ENCODE measurements around the gene FBH1. TPM values are rescaled to one million over a fixed set of nuclear protein-coding genes. Genes with fewer than 3 reads are reported as not detected.

FBH1 gene
- total RNA-seq, 1 experiment from 2014 or later = 50.5 TPM

DNA sequence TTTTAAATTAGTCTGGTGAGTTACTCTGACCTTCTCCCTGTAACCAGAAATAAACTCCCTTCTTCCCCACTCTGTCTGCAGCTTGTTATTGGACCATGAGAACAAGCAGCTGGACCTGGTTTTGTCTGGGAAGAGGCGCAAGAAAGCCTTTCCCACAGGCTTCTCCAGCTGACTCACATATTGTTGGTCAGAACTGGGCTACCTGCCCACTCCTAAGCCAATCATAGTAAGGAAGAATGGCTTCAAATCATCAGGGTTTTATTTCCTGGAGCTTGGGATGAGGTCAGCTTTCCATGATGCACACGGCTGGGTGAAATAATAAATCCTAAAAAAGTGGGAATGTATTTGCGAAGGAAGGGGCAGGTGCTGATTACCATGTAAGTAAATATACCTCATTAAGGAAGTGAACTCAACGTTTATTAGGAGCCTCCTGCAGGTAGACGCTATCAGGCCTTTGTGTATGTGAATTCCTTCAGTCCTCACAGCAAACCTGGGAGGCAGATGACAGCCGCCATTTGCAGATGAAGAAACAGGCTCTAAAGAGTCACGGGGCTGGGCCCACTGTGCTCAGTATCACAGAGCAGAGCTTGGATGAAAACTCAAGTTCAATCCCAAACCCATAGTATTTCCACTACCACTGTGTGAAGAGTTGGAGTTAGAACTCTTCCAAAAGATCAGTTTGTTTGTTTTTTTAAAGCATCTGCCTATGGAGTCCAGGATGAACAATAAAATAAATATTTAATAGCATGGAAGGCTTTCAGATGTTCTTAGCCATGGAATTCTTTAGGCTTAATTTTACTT is 54.5 kb downstream of the FBH1 start:
- intact Hi-C loops (cut with micrococcal nuclease; ENCODE audit: unreplicated experiment) (loop anchor here (10.0 kb wide), 1 partner anchor 110 kb away; no protein-coding TSS in a partner anchor), in situ Hi-C loops (cut with HindIII; ENCODE audit: low pct_unique_long_range_greater_than_20kb, low sequenced_read_pairs) (no loop called here)
- H3K27ac ChIP-seq (ENCODE audit: low read length) = no peak overlapping the region
- no TSS peak for BruUV-seq (replicated peaks)
- CTCF ChIA-PET = interaction anchor here (0.6 kb wide), 1 partner anchor 180 kb away, joined by 8 read pairs; no protein-coding TSS in a partner anchor
- DNase-seq (ENCODE audit: low read depth, low spot score) = peak; percentile 53
- H3K4me1 ChIP-seq (ENCODE audit: control insufficient read depth, insufficient read depth, low read length) = no peaks in the 10 kb centered on the region
- H3K27me3 ChIP-seq (ENCODE audit: control insufficient read depth, insufficient read depth, low read length) = no peaks in the 10 kb centered on the region
- no peaks in the 10 kb centered on the region for H3K9me3 ChIP-seq (ENCODE audit: control insufficient read depth, insufficient read depth, low read depth, low read length)
- no peaks in the 10 kb centered on the region for H3K36me3 ChIP-seq (ENCODE audit: control insufficient read depth, insufficient read depth, low read length)
- POLR2A ChIA-PET = no interaction called here
- TF ChIP-seq, protein P1, sequence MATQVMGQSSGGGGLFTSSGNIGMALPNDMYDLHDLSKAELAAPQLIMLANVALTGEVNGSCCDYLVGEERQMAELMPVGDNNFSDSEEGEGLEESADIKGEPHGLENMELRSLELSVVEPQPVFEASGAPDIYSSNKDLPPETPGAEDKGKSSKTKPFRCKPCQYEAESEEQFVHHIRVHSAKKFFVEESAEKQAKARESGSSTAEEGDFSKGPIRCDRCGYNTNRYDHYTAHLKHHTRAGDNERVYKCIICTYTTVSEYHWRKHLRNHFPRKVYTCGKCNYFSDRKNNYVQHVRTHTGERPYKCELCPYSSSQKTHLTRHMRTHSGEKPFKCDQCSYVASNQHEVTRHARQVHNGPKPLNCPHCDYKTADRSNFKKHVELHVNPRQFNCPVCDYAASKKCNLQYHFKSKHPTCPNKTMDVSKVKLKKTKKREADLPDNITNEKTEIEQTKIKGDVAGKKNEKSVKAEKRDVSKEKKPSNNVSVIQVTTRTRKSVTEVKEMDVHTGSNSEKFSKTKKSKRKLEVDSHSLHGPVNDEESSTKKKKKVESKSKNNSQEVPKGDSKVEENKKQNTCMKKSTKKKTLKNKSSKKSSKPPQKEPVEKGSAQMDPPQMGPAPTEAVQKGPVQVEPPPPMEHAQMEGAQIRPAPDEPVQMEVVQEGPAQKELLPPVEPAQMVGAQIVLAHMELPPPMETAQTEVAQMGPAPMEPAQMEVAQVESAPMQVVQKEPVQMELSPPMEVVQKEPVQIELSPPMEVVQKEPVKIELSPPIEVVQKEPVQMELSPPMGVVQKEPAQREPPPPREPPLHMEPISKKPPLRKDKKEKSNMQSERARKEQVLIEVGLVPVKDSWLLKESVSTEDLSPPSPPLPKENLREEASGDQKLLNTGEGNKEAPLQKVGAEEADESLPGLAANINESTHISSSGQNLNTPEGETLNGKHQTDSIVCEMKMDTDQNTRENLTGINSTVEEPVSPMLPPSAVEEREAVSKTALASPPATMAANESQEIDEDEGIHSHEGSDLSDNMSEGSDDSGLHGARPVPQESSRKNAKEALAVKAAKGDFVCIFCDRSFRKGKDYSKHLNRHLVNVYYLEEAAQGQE (IDR thresholded peaks at IDR 0.05; ENCODE audit: insufficient read depth in 1 of 2, low read depth in 2 of 2, low read length in 1 of 2) = no peak
- TF ChIP-seq, protein P2, sequence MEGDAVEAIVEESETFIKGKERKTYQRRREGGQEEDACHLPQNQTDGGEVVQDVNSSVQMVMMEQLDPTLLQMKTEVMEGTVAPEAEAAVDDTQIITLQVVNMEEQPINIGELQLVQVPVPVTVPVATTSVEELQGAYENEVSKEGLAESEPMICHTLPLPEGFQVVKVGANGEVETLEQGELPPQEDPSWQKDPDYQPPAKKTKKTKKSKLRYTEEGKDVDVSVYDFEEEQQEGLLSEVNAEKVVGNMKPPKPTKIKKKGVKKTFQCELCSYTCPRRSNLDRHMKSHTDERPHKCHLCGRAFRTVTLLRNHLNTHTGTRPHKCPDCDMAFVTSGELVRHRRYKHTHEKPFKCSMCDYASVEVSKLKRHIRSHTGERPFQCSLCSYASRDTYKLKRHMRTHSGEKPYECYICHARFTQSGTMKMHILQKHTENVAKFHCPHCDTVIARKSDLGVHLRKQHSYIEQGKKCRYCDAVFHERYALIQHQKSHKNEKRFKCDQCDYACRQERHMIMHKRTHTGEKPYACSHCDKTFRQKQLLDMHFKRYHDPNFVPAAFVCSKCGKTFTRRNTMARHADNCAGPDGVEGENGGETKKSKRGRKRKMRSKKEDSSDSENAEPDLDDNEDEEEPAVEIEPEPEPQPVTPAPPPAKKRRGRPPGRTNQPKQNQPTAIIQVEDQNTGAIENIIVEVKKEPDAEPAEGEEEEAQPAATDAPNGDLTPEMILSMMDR (IDR thresholded peaks at IDR 0.05) = no peak
- TF ChIP-seq TCF7L2 (IDR thresholded peaks at IDR 0.05; ENCODE audit: low read depth, low read length) (no peak), SIN3A (IDR thresholded peaks at IDR 0.05; ENCODE audit: borderline replicate concordance, insufficient read depth, low read depth, low read length) (no peak), POLR2AphosphoS5 (IDR thresholded peaks at IDR 0.05; ENCODE audit: low read depth, low read length) (no peak)
- no peak for ATAC-seq
- H3K4me3 ChIP-seq (ENCODE audit: low read depth in 2 of 2, low read length in 2 of 2) = no peak overlapping the region

DNA sequence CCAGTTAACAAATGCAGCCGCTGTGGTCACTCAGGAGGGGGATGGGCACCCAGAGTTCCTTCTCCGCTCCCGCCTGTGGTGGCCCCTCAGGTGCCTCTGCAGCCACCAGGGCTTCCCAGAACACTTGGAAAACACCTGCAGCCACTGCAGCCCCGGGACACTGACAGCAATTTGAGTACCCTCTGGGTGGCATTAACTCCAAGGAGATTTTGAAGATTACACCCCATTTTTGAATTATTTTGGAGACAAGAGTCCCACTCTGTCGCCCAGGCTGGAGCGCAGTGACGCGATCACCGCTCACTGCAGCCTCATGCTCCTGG is 55.1 kb downstream of the FBH1 start:
- POLR2A ChIA-PET = no interaction called here
- no peaks in the 10 kb centered on the region for H3K4me1 ChIP-seq (ENCODE audit: control insufficient read depth, insufficient read depth, low read length)
- ATAC-seq (no peak), DNase-seq (ENCODE audit: low read depth, low spot score) (no peak)
- CTCF ChIA-PET = no interaction called here
- no peak overlapping the region for H3K27ac ChIP-seq (ENCODE audit: low read length)
- TF ChIP-seq, protein P1 (IDR thresholded peaks at IDR 0.05; ENCODE audit: insufficient read depth in 1 of 2, low read depth in 2 of 2, low read length in 1 of 2) = no peak
- TF ChIP-seq POLR2AphosphoS5 (IDR thresholded peaks at IDR 0.05; ENCODE audit: low read depth, low read length) (no peak), SIN3A (IDR thresholded peaks at IDR 0.05; ENCODE audit: borderline replicate concordance, insufficient read depth, low read depth, low read length) (no peak), TCF7L2 (IDR thresholded peaks at IDR 0.05; ENCODE audit: low read depth, low read length) (no peak)
- TF ChIP-seq, protein P2 (IDR thresholded peaks at IDR 0.05) = no peak
- H3K27me3 ChIP-seq (ENCODE audit: control insufficient read depth, insufficient read depth, low read length) = no peaks in the 10 kb centered on the region
- H3K9me3 ChIP-seq (ENCODE audit: control insufficient read depth, insufficient read depth, low read depth, low read length) = no peaks in the 10 kb centered on the region
- BruUV-seq (replicated peaks) = no TSS peak
- no peaks in the 10 kb centered on the region for H3K36me3 ChIP-seq (ENCODE audit: control insufficient read depth, insufficient read depth, low read length)
- in situ Hi-C loops (cut with HindIII; ENCODE audit: low pct_unique_long_range_greater_than_20kb, low sequenced_read_pairs) (no loop called here), intact Hi-C loops (cut with micrococcal nuclease; ENCODE audit: unreplicated experiment) (loop anchor here (10.0 kb wide), 1 partner anchor 110 kb away; no protein-coding TSS in a partner anchor)
- H3K4me3 ChIP-seq (ENCODE audit: low read depth in 2 of 2, low read length in 2 of 2) = no peak overlapping the region
